HUES64 (cell line): ENCODE data around the gene TDRD6.
A peak's percentile ranks its signal among the peaks of the same experiment; 100 is the strongest.

Experiments
- H3K27ac ChIP-seq: 2 replicates; pipeline ENCODE4 v1.7.0; 2013; ENCODE audit warnings: low read depth, low read length, inconsistent platforms
- H3K27me3 ChIP-seq: 2 replicates; pipeline ENCODE4 v1.6.1; 2013; ENCODE audit warnings: mild to moderate bottlenecking, low read length; ENCODE audit not compliant: insufficient read depth
- H3K36me3 ChIP-seq: 2 replicates; pipeline ENCODE4 v1.6.1; 2013; ENCODE audit warnings: mild to moderate bottlenecking, low read length; ENCODE audit not compliant: insufficient read depth
- H3K4me1 ChIP-seq: 2 replicates; pipeline ENCODE4 v1.6.1; 2013; ENCODE audit warnings: mild to moderate bottlenecking, low read length, moderate library complexity; ENCODE audit not compliant: insufficient read depth
- H3K4me3 ChIP-seq: 2 replicates; pipeline ENCODE4 v1.5.1; 2013; ENCODE audit warnings: mild to moderate bottlenecking, low read length, moderate library complexity
- H3K9ac ChIP-seq: 2 replicates; pipeline ENCODE4 v1.6.1; 2013; ENCODE audit warnings: mild to moderate bottlenecking, low read depth, low read length
- H3K9me3 ChIP-seq: 2 replicates; pipeline ENCODE4 v1.6.1; 2013; ENCODE audit warnings: low read depth, low read length; ENCODE audit not compliant: insufficient read depth
- WGBS: fragments of 150-250, 120-280 bp; methylation state at CpG from one replicate; pipeline ENCODE4 v1.1.7; 2013; ENCODE audit warnings: missing lambda C conversion rate; 5-methylcytosine and 5-hydroxymethylcytosine counted together

The TDRD6 gene

DNA sequence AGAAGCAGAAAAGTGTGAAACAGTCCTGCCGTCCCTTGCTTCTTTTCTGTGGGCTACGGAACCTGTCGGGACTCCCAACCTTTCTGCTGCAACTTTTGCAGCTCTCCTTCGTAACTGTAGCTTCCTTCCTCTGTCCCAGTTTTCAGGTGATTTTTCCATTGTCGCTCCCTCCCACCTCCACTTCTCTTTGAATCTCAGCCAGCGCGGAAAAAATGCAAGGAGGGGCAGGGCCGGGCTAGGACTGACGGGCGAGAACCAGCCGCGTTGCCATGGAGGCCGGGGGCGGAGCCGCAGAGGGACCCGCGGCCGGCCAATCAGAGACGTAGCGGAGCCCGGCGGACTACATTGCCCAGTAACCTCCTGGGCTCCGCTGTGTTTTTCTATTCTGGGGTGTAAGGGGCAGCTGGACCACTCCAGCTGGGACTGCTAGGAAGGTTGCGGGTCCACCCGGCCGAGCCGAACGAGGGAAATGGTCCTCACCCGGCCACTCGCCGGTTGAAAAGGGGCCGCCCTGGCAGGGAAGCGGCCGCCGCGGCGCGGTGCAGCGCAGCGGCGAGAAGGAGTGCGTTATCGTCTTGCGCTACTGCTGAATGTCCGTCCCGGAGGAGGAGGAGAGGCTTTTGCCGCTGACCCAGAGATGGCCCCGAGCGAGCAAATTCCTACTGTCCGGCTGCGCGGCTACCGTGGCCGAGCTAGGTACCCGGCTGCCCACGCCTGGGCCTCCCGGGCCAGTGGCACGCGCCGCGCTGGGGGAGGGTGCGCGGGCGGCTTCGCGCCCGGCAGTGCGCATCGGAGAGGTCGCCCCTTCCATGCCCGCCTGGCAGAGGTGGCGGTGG, 34.9 kb upstream of the TDRD6 start, which contains the start of the genes CYP39A1 and SLC25A27:
Gene CYP39A1, minus strand, starts transcription at position 216 of the 836 bp plus-strand sequence. CDS start 236 bp downstream, outside the sequence.
Gene SLC25A27, plus strand, starts transcription at position 373 of the 836 bp plus-strand sequence. Its CDS starts 218 bp downstream, at position 591.
- H3K9me3 ChIP-seq: no peaks in the 10 kb centered on the region
- H3K27ac ChIP-seq: no peak within 1 kb of the TSS
- peak within 1 kb of the TSS; percentile 82 for H3K9ac ChIP-seq
- H3K4me3 ChIP-seq: peak within 1 kb of the TSS; percentile 98
- H3K36me3 ChIP-seq: no peaks in the 10 kb centered on the region
- WGBS: under 1% methylated on average over 72 of the region's 72 CpGs
- peaks cover 30% of the 10 kb centered on the region for H3K27me3 ChIP-seq
- H3K4me1 ChIP-seq: peaks cover 5% of the 10 kb centered on the region; the same call in 1 of the 2 replicates

DNA sequence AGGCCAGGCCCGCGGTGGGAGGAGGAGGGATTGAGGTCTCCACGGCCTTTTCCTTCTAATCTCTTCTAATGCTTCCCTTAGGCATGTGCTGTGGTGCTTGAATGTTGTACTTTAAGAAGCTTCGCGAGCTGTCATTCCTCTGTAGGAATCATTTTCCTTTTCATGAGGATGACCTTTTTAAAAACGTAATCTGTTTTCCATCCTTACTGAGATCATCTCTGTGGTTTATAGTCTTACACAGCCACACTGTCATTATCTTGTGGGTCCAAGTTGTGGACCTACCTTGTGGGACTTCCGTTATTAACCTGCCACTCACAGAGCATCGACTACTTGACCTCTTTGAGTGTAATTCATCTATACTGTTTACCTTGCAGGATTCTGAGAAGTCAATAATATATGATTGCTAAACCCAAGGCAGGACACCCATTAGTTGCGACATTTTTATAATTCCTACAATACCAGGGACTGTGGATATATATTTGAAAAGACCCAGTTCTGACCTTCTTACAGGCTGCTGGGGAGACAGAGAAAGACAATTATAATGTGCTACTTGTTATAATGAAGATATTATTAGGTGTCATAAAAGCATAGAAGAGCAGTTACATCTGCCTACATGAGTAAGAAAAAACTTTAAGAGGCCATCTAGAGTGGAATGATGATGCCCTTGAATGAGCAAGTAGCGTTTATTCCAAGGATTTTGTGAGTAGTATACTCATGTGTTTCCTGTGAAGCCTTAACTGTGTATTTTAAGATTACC, 34.1 kb upstream of the TDRD6 start:
- Histone ChIP-seq H3K36me3 (no peaks in the 10 kb centered on the region), H3K27ac (no peak overlapping the region), H3K4me1 (peaks cover 5% of the 10 kb centered on the region; the same call in 1 of the 2 replicates), H3K4me3 (peak overlapping the region; percentile 98), H3K9ac (no peak overlapping the region), H3K27me3 (peaks cover 30% of the 10 kb centered on the region), H3K9me3 (no peaks in the 10 kb centered on the region)
- 37% methylated on average over 6 of the region's 10 CpGs for WGBS

DNA sequence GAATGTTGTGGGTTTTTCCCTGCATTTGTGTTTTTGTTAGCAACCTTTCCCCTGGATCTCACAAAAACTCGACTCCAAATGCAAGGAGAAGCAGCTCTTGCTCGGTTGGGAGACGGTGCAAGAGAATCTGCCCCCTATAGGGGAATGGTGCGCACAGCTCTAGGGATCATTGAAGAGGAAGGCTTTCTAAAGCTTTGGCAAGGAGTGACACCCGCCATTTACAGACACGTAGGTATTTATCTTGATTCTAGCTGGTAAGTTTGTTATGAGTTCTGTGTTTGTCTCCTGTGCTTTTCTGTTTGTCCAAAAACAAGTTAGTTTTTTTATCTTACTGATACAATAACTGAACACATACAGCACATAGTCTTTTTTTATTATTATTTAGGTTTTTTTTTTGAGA, 31.9 kb upstream of the TDRD6 start:
- 23% methylated on average over 6 of the region's 6 CpGs for WGBS
- Histone ChIP-seq H3K9ac (no peak overlapping the region), H3K27me3 (peaks cover 30% of the 10 kb centered on the region), H3K4me1 (peaks cover 5% of the 10 kb centered on the region; the same call in 1 of the 2 replicates), H3K9me3 (no peaks in the 10 kb centered on the region), H3K27ac (no peak overlapping the region), H3K36me3 (no peaks in the 10 kb centered on the region), H3K4me3 (no peak overlapping the region)

DNA sequence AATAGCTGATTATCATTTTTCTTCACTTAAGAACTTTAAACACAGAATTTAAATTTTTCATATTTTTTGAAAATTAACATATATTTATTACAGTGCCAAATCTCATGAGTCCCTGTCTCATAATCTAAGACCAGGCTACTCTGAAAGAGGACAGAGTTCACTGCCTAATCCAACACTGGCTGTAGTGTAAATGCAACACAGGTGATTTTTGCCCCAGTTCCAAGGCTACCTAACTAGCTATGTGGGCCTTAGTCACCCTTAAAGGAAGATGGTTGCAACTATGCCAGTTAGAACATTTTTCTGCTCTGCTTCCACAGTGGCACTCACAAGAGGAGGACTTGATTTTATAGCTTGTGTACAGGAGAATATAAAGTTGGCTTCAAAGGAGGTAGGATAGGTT, 30.0 kb upstream of the TDRD6 start:
- peaks cover 25% of the 10 kb centered on the region for H3K27me3 ChIP-seq
- H3K36me3 ChIP-seq: no peaks in the 10 kb centered on the region
- no peaks in the 10 kb centered on the region for H3K9me3 ChIP-seq
- no peak overlapping the region for H3K4me3 ChIP-seq
- H3K27ac ChIP-seq: no peak overlapping the region
- H3K4me1 ChIP-seq: no peaks in the 10 kb centered on the region
- no peak overlapping the region for H3K9ac ChIP-seq

DNA sequence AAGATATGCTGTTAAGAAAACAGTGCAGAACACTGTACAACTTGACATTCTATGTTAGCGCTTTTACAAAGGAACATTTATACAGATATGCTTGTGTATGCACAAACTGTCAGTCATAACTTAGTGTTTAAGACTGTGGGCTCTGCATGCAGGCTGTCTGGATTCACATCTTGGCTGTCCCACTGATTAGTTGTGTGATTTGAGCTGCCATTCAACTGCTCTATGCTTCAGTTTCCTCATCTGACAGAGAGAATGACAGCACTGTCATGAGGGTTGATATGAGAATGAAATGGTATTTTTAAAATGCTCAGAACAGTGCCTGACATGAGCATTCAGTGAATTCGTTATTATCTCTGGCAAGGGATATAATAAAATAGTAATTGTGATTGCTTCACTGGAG, 26.2 kb upstream of the TDRD6 start:
- H3K9ac ChIP-seq: no peak overlapping the region
- H3K4me3 ChIP-seq: no peak overlapping the region
- H3K27me3 ChIP-seq: no peaks in the 10 kb centered on the region
- H3K9me3 ChIP-seq: no peaks in the 10 kb centered on the region
- 94% methylated on average over 2 of the region's 2 CpGs for WGBS
- no peaks in the 10 kb centered on the region for H3K36me3 ChIP-seq
- no peaks in the 10 kb centered on the region for H3K4me1 ChIP-seq
- no peak overlapping the region for H3K27ac ChIP-seq

DNA sequence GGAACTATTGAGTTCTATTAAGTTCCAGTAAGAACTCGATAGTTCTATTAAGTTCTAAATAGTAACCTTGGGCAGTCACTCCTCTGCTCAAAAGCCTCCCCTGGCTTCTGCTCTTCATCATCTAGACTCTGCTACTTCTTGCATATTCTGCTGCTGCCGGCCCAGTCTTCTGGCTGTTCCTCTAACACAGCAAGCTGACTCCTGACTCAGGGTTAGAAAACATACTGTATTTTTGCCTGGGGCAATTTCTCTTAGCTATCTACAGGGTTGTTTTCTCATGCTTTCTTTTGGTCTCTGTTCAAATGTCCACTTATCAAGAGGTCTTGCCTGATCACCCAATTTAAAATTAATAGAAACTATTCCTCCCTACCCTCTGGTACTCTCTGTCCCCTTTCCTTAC, 20.3 kb upstream of the TDRD6 start:
- Histone ChIP-seq H3K4me1 (no peaks in the 10 kb centered on the region), H3K27me3 (no peaks in the 10 kb centered on the region), H3K9me3 (no peaks in the 10 kb centered on the region), H3K36me3 (no peaks in the 10 kb centered on the region), H3K27ac (no peak overlapping the region), H3K4me3 (no peak overlapping the region), H3K9ac (no peak overlapping the region)
- WGBS: 93% methylated on average over 2 of the region's 2 CpGs

DNA sequence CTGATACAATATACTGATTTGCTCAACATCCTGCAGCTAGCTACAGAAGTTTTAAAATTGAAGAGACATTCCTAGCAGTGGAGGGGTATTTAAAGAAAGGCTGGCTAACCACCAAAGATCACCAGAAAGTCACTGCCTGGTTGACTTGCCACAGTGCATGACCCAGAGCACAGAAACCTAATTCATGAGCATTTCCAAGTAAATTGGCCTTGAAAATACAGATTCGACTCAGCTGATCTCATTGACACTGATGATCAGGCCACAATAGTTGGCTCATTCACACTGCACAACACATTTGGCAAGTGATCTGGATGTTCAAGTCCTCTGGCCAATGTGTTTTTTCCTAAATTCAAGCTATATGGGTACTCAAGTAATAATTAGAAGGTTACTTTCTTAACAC, 13.3 kb upstream of the TDRD6 start:
- Histone ChIP-seq H3K27ac (no peak overlapping the region), H3K36me3 (no peaks in the 10 kb centered on the region), H3K4me3 (no peak overlapping the region), H3K4me1 (peaks cover 5% of the 10 kb centered on the region; the same call in 1 of the 2 replicates), H3K27me3 (no peaks in the 10 kb centered on the region), H3K9me3 (no peaks in the 10 kb centered on the region), H3K9ac (no peak overlapping the region)
- WGBS: 96% methylated on average over 1 of the region's 1 CpG

DNA sequence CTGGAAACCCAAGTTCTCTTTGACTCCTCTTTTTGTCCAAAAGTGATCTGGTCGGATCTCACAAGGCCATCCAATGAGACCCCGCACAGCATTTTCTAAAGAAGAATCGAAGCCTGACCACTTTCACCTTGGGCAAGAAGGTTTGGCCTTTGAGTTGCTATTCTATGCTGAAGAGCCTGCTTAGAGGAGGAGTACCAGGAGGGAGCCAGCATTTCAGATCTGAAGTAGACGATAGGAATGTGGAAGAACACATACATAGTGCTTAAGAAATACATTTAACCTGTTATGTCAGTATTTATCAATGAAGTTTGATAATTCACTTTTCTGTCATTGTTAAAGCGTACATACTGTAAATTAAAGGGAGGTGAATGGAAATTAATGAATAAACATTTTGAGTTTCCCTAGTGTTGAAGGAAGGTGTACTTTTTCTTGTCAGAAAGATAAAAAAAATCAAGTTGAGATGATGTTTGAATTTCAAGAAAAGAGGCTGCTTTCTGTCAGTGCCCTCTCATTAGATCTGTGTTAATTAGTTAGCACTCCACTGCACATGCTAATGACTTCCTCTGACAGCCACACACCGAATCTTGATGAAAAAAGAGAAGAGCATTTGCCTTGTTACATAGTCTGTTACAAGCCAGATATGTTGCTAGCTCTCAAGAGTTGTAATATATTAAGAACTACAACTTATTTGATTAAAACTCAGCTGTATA, 10.9 kb upstream of the TDRD6 start:
- no peak overlapping the region for H3K27ac ChIP-seq
- H3K9me3 ChIP-seq: no peaks in the 10 kb centered on the region
- H3K36me3 ChIP-seq: no peaks in the 10 kb centered on the region
- H3K9ac ChIP-seq: no peak overlapping the region
- no peaks in the 10 kb centered on the region for H3K27me3 ChIP-seq
- WGBS: 89% methylated on average over 6 of the region's 6 CpGs
- no peak overlapping the region for H3K4me3 ChIP-seq
- H3K4me1 ChIP-seq: peaks cover 5% of the 10 kb centered on the region; the same call in 1 of the 2 replicates

DNA sequence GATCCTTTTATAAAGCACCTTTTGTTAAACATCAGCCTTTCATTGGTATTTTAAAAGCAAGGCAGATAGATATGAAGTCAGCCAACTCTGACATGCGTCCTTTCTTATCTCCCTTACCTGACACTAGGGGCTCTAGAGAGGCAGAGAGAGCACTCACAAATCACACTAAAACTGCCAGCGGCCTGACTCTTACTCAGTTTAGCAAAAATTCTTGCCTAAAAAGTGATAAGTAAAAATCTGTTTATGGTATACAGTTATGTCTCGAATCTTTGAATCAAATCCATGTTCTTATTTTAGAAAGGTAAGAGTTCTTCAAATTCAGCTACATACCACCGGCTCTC, 10.4 kb upstream of the TDRD6 start:
- 52% methylated on average over 4 of the region's 4 CpGs for WGBS
- no peak overlapping the region for H3K9ac ChIP-seq
- H3K27me3 ChIP-seq: no peaks in the 10 kb centered on the region
- H3K27ac ChIP-seq: no peak overlapping the region
- no peaks in the 10 kb centered on the region for H3K9me3 ChIP-seq
- H3K4me3 ChIP-seq: no peak overlapping the region
- peaks cover 5% of the 10 kb centered on the region; the same call in 1 of the 2 replicates for H3K4me1 ChIP-seq
- no peaks in the 10 kb centered on the region for H3K36me3 ChIP-seq

DNA sequence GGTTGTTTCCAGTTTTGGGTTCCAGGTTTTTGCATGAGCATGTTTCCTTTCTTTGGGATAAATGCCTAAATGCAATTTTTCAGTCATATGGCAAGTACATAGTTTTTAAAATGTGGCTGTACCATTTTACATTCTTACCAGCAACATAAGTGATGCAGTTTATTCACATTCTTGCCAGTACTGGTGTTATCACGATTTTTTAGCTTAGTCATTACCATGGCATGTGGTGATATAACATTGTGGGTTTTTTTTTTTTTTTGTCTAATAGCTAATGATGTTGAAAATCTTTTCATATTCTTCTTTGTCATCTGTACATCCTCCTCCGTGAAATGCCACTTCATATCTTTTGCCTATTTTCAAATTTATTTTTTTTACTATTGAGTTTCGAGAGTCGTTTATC, 2.9 kb upstream of the TDRD6 start:
- H3K4me3 ChIP-seq: no peak overlapping the region
- H3K27ac ChIP-seq: no peak overlapping the region
- 94% methylated on average over 4 of the region's 4 CpGs for WGBS
- H3K36me3 ChIP-seq: no peaks in the 10 kb centered on the region
- H3K9ac ChIP-seq: no peak overlapping the region
- H3K4me1 ChIP-seq: no peaks in the 10 kb centered on the region
- H3K9me3 ChIP-seq: no peaks in the 10 kb centered on the region
- H3K27me3 ChIP-seq: no peaks in the 10 kb centered on the region
